GM18870 (cell line): ENCODE results near the gene MALT1.
"Not testable (repeated sequence)": the region's sequence is repeated elsewhere in the genome, so short reads cannot be mapped to it uniquely, and the experiment has no call there.

Source experiments
- ATAC-seq: cut with Tn5 transposase; IDR thresholded peaks from one replicate; pipeline ENCODE4 v1.9.1; 2021; ENCODE audit warnings: moderate library complexity; ENCODE audit not compliant: unreplicated experiment

The MALT1 gene

DNA sequence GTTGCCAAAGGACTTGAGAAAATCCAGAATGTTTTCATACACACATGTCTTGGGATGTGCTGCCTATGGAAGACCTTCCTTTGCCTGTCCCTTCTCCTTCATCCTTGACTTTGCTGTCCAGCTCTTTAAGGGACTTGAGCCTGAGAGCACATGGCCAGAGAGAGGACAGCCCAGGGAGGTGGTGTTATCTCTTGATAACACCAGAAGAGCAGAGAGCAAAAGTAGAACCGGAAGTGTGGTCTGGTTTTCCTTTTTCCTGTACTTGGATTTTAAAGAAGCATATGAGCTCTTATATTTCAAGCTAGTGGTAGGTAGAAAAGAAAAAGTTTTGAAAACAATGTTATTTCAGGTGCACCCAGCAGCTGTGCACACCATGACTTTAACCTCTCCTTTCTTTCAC, 99.3 kb downstream of the MALT1 start:
- ATAC-seq = no peak

DNA sequence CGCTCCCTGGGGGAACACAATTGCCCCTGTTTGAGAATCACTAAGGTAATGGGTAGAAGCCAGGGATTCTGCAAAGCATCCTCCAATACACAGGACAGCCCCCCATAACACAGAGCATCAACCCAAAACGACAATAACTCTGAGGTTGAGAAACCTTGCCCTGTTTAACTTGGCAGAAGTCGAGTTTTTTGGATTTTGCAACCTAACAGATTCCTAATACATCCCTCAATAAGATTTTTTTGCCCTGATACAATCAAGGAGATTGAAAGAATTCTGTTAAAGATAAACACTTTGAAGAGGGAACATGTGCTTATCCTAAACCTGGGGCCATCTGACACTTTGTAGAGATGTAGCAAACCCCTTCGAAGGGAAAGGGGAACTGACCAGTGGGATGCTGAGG, 100.9 kb downstream of the MALT1 start:
- ATAC-seq = no peak

DNA sequence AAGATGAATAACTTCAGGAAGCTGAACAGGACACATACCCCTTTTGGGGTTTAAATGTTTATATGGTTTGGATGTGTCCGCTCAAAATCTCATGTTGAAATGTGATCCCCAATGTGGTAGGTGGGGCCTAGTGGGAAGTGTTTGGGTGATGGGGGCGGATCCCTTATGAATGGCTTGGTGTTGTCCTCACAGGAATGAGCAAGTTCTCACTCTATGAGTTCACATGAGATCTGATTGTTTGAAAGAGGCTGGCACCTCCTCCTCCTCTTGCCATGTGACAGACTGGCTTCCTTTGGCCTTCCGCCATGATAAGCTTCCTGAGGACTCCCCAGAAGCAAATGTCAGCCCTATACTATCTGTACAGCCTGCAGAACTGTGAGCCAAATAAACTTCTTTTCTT, 104.8 kb downstream of the MALT1 start:
- no peak for ATAC-seq

DNA sequence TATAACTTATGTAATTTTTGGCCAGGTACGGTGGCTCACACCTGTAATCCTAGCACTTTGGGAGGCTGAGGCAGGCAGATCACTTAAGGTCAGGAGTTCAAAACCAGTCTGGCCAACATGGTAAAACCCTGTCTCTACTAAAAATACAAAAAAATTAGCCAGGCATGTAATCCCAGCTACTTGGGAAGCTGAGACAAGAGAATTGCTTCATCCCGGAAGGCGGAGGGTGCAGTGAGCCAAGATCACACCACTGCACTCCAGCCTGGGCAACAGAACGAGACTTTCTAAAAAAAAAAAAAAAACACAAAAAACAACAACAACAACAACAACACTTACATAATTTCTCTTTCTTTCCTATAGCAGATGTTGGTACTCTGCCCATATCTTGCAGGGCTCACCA, 105.3 kb downstream of the MALT1 start:
- ATAC-seq = not testable (repeated sequence)

DNA sequence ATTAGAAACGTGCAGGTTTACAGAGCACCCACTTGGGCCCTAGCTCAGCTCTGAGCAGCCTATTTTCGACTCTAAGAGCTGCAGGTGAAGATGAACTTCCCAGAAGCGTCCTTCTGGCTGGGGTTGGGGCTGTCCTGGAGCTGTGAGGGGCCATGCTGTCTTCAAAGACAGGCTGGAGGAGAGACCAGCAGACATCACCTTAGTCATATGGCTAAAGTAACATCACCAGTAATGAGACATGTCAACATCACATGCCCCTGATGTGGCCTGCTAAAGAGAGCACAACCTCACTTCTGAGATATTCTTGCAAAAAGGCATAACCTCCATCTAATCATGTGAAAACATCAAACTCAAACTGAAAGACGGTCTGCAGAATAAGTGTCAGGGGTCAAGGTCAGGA, 106.2 kb downstream of the MALT1 start:
- ATAC-seq = no peak

DNA sequence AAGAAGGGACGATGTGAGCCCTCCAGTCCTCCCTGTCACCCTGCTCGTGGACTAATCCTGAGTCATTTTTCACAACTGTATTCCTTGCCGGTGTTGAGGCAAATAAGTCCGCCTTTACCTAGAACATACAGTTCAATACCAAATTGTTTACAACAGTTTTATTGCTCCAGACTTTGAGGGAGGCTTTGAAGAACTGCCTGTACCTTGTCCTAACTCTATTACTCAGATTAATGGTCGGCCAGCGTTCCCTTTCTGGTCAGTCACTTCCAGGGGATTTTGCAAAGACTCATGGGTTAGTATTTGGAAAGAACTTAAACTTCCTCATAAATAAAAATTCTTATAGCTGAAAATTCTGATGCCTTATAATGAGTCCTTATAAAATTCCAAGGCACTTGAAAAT, 108.3 kb downstream of the MALT1 start:
- no peak for ATAC-seq

DNA sequence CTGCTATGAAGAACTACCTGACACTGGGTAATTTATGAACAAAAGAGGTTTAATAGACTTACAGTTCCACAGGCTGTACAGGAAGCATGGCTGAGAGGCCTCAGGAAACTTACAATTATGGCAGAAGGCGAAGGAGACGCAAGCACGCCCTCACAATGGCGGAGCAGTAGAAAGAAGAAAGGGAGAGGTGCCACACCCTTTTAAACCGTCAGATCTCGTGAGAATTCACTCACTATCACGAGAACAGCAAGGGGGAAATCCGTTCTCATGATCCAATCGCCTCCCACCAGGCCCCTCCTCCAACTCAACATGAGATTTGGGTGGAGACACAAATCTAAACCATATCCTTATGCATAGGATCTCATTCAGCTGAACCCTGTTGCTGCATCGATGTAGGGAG, 108.8 kb downstream of the MALT1 start:
- no peak for ATAC-seq

DNA sequence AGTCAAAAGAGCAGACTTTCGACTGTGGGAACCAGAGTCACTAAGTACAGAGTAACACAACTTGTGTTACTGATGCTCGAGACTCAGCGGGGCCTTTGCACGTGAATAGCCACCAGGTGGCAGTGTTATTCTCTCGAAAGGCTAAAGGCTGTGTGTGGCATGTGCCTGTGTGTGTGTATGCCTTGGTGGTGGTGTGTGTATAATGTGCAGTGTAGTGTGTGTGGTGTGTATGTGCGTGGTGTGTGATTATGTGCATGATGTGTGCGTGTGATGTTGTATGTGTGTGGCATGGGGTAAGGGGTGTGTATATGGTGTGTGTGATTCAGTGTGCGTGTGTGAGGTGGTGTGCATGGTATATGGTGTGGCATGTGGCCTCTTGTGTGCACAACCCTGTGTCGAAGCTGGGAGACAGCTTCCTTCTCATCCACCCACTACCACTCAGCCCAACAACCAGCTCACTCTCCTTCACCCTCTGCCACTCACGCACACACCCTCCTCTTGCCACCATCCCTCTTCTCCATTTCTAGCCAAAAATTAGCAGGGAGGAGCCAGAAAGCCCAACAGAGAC, 110.4 kb downstream of the MALT1 start:
- ATAC-seq = peak; percentile 64

DNA sequence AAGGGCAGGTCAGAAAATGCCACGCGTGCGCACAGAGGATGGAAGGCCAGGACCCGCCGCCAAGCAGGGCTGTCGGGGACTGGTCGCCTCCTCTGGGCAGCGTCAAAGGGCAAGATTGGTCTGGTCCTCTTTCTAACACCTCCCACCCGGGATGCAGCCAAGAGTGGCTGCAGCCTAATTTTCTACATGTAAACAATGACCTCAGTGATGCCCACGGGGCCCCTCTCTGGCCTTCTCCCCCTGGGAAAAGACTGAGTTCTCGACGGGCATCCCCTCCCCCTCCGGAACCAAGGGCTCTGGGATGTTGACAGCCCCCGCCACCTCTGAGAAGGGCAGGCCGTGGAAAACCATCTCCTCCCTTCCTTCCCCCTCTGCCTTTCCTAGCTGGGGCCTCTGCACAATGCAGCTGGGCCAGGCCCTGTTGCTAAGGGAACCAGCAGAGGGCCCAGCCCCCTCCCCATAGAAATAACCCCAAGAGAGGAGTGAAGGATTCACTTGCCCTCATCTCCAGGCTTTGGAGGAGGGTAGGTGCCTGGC, 113.4 kb downstream of the MALT1 start:
- ATAC-seq = no peak

DNA sequence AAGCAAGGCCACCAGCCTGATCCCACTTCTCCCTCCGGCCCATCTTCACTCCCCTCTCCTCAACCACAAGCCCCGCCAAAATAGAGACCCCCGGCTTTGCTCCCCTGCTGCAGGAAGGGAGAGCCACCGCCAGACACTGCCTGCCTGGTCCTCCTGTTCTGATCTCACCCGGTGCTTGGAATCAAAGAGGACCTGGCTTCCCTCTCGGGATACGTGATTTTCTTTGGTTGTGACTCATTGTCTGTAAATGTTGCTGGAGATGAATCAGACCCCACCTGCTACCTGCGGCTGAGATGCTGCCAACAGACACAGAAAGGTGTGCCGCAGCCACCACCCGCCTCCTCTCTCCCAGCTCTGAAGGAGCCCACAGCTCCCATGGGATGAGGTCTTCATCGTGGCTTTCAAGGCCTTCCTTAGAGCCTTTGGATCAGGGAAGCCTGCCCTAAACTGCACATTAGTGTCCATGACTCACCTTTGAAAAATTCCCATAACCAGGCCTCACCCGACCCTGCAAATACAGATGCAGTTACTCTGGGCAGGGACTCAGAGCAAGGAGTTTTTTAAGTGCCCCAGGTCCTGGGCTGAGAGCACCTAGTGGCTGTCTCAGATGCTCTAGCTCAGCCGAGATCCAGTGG, 114.0 kb downstream of the MALT1 start:
- no peak for ATAC-seq

DNA sequence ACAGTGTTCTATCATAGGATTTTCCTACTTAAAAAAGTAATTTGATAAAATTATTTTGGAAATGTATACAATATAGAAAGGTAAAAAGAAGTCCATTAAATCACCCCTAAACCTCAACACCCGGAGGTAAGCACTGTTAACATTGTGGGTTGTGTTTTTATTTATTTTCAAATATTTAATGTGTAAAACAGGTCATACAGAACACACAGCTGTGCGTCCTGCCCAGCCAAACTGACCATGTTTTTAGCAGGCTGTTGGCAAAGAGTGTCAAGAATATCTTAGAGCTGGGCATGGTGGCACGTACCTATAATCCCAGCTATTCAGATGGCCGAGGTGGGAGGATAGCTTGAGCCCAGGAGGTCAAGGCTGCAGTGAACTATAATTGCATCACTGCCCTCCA, 114.6 kb downstream of the MALT1 start:
- no peak for ATAC-seq

DNA sequence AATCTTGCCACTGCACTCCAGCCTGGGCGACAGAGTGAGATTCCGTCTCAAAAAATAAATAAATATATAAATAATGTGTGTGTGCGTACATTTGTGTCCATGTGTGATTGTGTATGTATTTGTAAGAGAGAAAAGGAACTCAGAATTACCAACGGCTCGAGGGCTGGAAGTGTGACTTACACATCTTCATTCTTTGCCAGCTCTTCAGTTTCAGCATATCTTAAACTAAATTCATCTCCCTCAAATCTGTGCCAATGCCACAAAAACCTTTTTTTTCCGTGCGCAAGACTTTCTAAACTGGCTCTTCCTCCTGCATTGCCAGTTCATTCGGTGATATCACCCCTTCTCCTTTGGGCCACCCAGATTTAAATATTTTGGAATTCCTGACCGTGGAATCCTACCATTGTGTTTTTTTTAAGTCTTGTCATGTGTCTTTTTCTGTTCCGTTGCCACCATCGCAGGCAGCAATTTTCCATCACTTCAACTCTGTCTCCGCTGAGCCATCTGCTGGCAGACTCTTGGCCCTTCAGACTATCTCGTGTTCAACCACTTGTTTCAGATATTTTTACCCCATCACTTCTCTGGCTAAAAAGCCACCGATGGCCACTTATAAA, 116.4 kb downstream of the MALT1 start:
- no peak for ATAC-seq

DNA sequence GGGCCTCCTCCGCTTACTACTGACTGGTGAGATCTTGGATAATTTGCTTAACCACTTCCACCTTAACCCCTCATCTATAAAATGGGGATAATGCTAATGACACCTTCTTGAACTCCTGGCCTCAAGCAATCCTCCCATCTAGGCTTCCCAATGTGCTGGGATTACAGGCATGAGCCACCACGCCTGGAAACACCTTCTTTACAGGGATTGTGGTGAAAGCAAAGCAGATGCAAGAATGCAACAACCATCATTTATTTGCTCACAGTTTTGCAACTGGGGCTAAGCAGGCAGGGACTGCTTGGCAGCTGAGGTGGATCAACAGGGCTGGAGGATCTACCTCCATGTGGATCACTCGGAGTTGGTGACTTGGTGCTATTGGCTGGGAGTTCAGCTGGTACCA, 117.2 kb downstream of the MALT1 start:
- ATAC-seq = no peak

DNA sequence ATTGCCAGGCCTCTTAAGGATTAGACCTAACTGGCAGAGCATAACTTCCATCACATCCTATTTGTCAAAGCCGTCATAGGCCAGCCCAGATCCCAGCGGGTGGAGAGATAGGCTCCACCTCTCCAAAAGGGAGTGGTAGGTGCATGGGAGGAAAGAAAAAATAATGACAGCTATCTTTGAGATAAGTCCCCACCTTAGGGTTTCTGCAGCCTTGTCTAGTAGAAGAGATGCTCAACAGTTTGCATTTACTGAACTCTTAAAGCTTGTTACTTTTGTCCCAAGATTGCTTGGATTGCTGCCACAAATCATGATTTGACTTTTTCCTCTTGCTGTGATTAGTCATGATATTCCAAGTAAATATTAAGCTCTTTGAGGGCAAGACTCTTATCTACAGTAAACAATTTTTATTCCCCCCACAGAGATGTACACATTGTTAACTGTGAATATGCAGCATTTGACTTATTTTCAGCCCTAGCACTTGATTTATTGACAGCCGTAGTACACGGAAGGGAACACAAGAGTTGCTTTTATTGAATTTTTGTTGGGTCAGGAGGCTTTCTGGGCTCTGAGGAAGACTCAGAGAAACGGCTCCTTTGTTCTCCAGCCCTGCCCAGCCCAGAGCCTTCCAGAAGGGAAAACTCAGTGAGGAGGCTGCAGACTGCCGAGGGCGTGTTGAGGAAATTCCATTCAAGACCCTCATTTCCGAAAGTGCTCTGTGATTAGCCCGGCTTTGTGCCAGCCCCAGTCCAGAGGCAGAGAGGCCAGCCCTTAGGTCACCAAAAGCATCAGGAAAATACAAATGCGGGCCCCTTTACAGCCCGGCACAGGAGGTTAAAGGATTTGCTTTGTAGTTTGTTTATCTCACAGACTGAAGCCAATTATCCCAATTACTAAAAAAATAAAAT, 118.0 kb downstream of the MALT1 start:
- ATAC-seq = no peak

DNA sequence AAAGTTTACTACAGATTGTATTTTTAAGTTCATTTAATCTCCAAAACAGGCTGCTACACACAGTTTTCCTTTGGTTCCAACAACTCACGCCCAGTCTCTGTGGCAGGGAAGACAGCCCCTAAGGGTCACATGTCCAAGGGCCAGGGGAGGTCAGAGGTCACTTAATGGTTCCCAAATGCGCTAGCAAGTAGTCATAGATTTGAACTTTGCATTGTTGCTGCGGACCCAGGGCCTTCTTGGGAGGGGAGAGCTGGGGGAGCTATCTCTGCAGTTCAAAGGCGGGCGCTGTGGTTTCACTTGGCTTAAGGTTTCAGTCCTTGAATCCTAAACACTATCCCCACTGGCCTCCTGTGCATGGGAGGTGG, 118.6 kb downstream of the MALT1 start:
- no peak for ATAC-seq

DNA sequence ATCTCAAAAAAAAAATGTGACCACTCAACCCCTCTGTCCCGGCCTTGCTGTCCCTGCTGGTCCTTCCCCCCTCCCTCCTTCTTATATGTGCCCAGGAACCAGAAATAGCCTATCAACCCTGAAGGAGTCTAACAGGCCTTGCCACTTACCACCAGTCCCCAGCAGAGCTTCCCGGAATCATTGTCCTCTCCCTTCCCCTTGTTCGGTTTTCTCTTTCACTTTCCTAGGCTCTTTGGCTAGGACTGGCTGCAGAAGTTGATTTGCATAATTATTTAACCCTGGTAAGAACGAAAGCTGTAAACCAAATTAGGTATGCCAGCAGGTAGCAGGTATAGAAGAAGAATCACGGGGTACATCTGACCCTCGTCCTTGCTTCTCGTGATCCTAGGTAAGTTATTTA, 120.8 kb downstream of the MALT1 start:
- ATAC-seq = peak; percentile 89

DNA sequence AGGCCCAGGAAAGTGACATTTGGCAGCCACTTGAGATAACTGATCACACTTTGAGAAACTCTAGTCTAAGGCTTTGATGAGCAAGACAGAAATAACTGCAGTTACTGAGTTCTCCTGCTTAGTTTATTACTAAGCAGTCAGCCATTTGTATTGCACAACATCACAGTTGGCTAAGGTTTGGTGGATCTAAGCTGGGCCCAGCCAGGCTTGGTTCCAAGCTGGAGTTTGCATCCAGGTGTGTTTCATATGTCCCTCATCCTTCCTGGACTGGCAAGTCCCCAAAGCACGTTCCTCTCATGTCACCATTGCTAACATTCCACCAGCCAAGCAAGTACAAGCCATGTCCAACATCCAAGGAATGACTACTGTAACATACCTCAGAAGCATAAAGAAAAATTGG, 122.1 kb downstream of the MALT1 start:
- no peak for ATAC-seq

DNA sequence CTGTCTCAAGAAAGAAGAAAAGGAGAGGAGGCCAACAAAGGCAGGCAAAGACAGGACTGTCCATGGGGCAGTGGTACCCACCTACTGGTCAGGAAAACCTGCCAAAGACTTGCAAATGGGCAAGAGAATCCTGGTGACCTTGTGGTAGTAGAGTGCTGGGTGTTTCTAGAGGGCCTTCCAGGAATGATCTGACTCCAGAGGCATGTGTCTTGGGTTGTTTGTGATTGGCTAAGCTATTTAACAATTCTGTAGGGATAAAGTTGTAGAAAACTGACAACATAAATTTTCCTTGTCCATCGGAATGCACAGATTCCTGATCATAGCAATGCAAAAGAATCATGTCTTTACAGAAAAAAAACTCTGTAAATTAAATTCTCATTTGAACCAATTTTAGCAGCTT, 125.0 kb downstream of the MALT1 start:
- no peak for ATAC-seq

DNA sequence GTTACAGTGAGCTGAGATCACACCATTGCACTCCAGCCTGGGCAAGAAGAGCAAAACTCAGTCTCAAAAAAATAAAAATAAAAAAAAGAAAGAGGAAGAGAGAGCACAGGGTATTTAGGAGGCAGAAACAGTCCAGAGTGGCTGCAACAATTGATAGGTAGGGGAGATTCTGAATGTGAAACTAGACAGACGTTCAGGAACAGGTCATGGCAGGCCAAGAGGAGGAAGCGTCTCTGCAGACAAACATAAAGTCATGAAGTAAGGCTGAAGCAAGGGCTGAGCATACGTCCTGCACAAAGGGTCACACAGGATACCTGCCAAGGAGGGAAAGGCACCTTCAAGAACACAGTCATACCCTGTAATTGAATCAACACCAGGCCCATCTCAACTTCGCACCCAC, 129.3 kb downstream of the MALT1 start:
- ATAC-seq = peak; percentile 78

DNA sequence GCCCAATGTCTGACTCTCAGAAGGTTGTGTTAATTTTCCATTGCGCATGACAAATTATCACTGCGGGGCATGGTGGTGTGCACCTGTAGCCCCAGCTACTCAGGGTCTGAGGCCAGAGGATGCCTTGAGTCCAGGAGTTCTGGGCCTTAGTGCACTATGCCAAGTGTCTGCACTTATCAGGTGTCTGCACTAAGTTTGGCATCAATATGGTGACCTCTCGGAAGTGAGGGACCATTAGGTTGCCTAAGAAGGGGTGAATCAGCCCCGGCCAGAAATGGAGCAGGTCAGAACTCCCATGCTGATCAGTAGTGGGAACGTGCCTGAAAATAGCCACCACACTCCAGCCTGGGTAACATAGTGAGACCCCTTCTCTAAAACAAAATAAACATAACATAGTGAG, 131.7 kb downstream of the MALT1 start:
- ATAC-seq = no peak

DNA sequence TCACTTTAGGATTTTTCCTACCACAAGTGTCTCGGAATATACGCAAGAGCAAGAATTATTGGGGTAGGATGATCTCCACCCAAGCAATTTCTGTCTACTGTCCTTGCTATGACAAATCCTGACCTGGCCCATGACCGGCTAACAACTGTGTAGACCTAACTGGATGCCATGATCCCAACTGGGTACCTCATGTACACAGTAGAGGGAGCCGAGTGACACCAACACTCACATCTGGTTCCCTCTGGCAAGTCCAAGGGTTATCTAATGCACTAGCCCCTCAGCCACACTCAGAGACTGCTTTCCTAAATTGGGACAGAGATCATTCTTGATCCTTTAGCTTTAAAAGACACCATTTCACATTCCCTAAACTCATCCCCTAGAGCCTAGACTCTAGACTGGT, 132.7 kb downstream of the MALT1 start:
- ATAC-seq = no peak
